Esophagus muscularis mucosa (tissue), 4 donors: ENCODE data around the gene ARAP1. TPM values are rescaled to one million over a fixed set of nuclear protein-coding genes. Genes with fewer than 3 reads are reported as not detected.

Experiments
- DNase-seq: peaks from one replicate; pipeline ENCODE4 v3.0.0-alpha.2; 2017; ENCODE audit errors: extremely low spot score
- H3K27ac ChIP-seq, 4 donors: fragments of 200-600 bp; sonication (generic); replicated peaks in 1 of 4; 1 replicate in 3 of 4; 2 replicates in 1 of 4; pipeline ENCODE4 v1.5.1; 2016 to 2019; ENCODE audit warnings: mild to moderate bottlenecking in 1 of 4
- H3K27me3 ChIP-seq, 4 donors: fragments of 200-600 bp; sonication (generic); one replicate each; pipeline versions ENCODE4 v1.5.1 to v1.6.0; 2016 to 2019
- H3K36me3 ChIP-seq, 4 donors: fragments of 200-600 bp; sonication (generic); one replicate each; pipeline ENCODE4 v1.5.1; 2016 to 2019
- H3K4me1 ChIP-seq, 4 donors: fragments of 200-600 bp; sonication (generic); one replicate each; pipeline ENCODE4 v1.5.1; 2016 to 2019
- H3K4me3 ChIP-seq, 4 donors: fragments of 200-600 bp; sonication (generic); 1 replicate in 2 of 4; 2 replicates in 2 of 4; pipeline ENCODE4 v1.5.1; 2016 to 2019; ENCODE audit warnings: mild to moderate bottlenecking in 4 of 4, moderate library complexity in 1 of 4
- H3K9me3 ChIP-seq, 4 donors: fragments of 200-600 bp; sonication (generic); 1 replicate in 3 of 4; 2 replicates in 1 of 4; pipeline ENCODE4 v1.5.1; 2016 to 2019
- CTCF ChIP-seq, 3 experiments: fragments of 200-600 bp in 2 of 3; fragments of 450-650 bp in 1 of 3; sonication (generic) in 2 of 3; IDR thresholded peaks; one replicate each; pipeline ENCODE4 v1.5.1; 2017 to 2019; ENCODE audit warnings: antibody characterized with exemption in 3 of 3, mild to moderate bottlenecking in 2 of 3, moderate library complexity in 1 of 3
- EP300 ChIP-seq: sonication (generic); formaldehyde crosslinking; IDR thresholded peaks from one replicate; pipeline ENCODE4 v1.6.1; 2017; ENCODE audit warnings: antibody characterized with exemption
- POLR2A ChIP-seq: fragments of 450-650 bp; IDR thresholded peaks from one replicate; pipeline ENCODE4 v1.6.1; 2017; ENCODE audit warnings: antibody characterized with exemption, moderate library complexity, mild to moderate bottlenecking, low read depth
- POLR2AphosphoS5 ChIP-seq, 2 donors: sonication (generic); formaldehyde crosslinking; IDR thresholded peaks; one replicate each; pipeline ENCODE4 v1.6.1; 2017; ENCODE audit warnings: antibody characterized with exemption in 2 of 2
- WGBS: methylation state at CpG from one replicate; pipeline ENCODE4 v1.1.5; 2018; 5-methylcytosine and 5-hydroxymethylcytosine counted together
- intact Hi-C: fragments of 100-400 bp; cut with DNase I; formaldehyde crosslinking; loops from one replicate; pipeline ENCODE4 v1.15.1; 2023
- total RNA-seq, 4 donors: library from RNA; depleted of rRNA; stranded (reverse); fragments of >200 nt; gene quantifications; one replicate each; pipeline versions ENCODE4 v1.1.0 to v1.2.1, GENCODE V29; 2016

Gene ARAP1
- total RNA-seq, 4 donors from 2014 or later = 83.7 to 115 (median 110) TPM

GRCh38 chr11:72702577-72703241 lies 49.5 kb downstream of the ARAP1 start:
- DNase-seq = no peak
- intact Hi-C loops = no loop called here
- Histone ChIP-seq H3K27me3 (no peaks in the 10 kb centered on the region), H3K4me1 (peaks cover 23 to 47% (median 38%) of the 10 kb centered on the region in 4 donors), H3K27ac (peak overlapping the region; percentile 26 to 71 (median 61)), H3K4me3 (peak overlapping the region; percentile 10 to 41 (median 27)), H3K36me3 (peaks cover 71 to 100% (median 100%) of the 10 kb centered on the region in 4 donors), H3K9me3 (no peaks in the 10 kb centered on the region)
- no peak for TF ChIP-seq EP300
- TF ChIP-seq POLR2A = no peak
- TF ChIP-seq POLR2AphosphoS5 (IDR thresholded peaks at IDR 0.05) = no peak
- no peak for TF ChIP-seq CTCF (IDR thresholded peaks at IDR 0.05)
- WGBS = 58% methylated on average over 10 of the region's 15 CpGs

DNA sequence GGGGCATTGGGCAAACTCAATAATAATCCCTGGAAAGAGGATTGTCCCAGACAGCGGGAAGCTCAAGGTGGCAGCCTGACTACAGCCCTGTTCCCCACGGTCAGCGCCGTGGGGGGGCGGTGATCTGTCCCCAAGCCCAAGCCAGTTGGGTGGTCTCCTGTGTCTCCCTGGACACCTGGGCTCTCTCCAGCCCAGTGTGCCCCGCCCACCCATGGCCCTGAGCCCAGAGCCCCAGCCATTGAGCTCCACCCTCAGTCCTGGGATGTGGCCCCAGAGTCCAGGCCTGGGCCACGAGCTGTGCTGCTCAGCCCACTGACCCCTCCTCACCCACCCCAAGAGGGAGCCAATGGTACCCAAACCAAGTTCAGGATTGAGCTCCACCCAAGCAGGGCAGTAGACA lies 50.1 kb downstream of the ARAP1 start:
- intact Hi-C loops = no loop called here
- Histone ChIP-seq H3K9me3 (no peaks in the 10 kb centered on the region), H3K4me3 (peak overlapping the region; percentile 10 to 41 (median 27)), H3K27me3 (no peaks in the 10 kb centered on the region), H3K27ac (peak overlapping the region in 1 of 4 donors; percentile 71), H3K4me1 (peaks cover 23 to 48% (median 39%) of the 10 kb centered on the region in 4 donors), H3K36me3 (peaks cover 70 to 100% (median 100%) of the 10 kb centered on the region in 4 donors)
- TF ChIP-seq POLR2A = no peak
- TF ChIP-seq POLR2AphosphoS5 (IDR thresholded peaks at IDR 0.05) = no peak
- no peak for TF ChIP-seq EP300
- no peak for TF ChIP-seq CTCF (IDR thresholded peaks at IDR 0.05)
- no CpG with 5 or more reads among the region's 7 CpGs for WGBS
- DNase-seq = no peak

- DNase-seq = no peak
- TF ChIP-seq POLR2A (no peak), EP300 (no peak), CTCF (IDR thresholded peaks at IDR 0.05) (no peak), POLR2AphosphoS5 (IDR thresholded peaks at IDR 0.05) (no peak)
- no peaks in the 10 kb centered on the region for H3K9me3 ChIP-seq
- peaks cover 70 to 100% (median 100%) of the 10 kb centered on the region in 4 donors for H3K36me3 ChIP-seq
- peaks cover 23 to 48% (median 37%) of the 10 kb centered on the region in 4 donors for H3K4me1 ChIP-seq
- intact Hi-C loops = no loop called here
- H3K27me3 ChIP-seq = no peaks in the 10 kb centered on the region
- no peak overlapping the region for H3K27ac ChIP-seq
- 89% methylated on average over 7 of the region's 10 CpGs for WGBS
- peak overlapping the region in 1 of 4 donors; percentile 41 for H3K4me3 ChIP-seq
Measured at GRCh38 chr11:72701466-72701865, 50.7 kb downstream of the ARAP1 start.

DNA sequence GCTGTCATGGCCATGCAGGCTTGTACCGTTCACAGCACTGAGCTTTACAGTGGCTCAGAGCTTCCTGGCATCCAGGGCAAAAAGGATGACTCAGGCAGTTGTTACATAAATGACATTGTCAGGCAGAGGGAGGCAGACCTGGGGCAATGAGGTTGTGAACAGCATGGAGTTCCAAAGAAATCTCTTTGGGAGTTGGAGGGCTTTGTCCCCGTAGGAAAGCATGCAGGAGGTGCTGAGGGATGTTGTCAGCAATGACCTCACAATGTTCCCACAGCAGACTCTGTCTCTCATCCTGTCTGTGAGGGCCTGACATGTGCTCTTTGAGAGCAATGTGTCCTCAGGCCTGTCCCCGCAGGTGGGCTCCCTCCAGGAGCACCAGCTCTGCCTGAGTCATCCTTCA lies 52.1 kb downstream of the ARAP1 start:
- no peak overlapping the region for H3K4me3 ChIP-seq

More for the DNA sequence above, 52.1 kb downstream of the ARAP1 start:
- no peak for TF ChIP-seq EP300
- no peak for TF ChIP-seq POLR2A
- no peak for TF ChIP-seq POLR2AphosphoS5 (IDR thresholded peaks at IDR 0.05)
- TF ChIP-seq CTCF (IDR thresholded peaks at IDR 0.05) = no peak
- peaks cover 74 to 100% (median 100%) of the 10 kb centered on the region in 4 donors for H3K36me3 ChIP-seq
- no peaks in the 10 kb centered on the region for H3K27me3 ChIP-seq
- no peaks in the 10 kb centered on the region for H3K9me3 ChIP-seq
- intact Hi-C loops = no loop called here
- H3K4me1 ChIP-seq = peaks cover 23 to 48% (median 37%) of the 10 kb centered on the region in 4 donors
- H3K27ac ChIP-seq = no peak overlapping the region
- no peak for DNase-seq
- 41% methylated on average over 2 of the region's 3 CpGs for WGBS
